A549 (cell line): Measurements from ENCODE around the gene UNC5C.

ENCODE experiments used
- BHLHE40 ChIP-seq: IDR thresholded peaks from 2 replicates; pipeline ENCODE4 v1.6.1; 2012; ENCODE audit warnings: low read depth, low read length, inconsistent platforms
- CBX8 ChIP-seq: fragments of 200-600 bp; sonication (generic); IDR thresholded peaks from 2 replicates; pipeline ENCODE4 v1.6.1; 2016
- CHD4 ChIP-seq: fragments of 200-600 bp; sonication (generic); IDR thresholded peaks from 2 replicates; pipeline ENCODE4 v1.6.1; 2016; ENCODE audit warnings: antibody characterized with exemption, mild to moderate bottlenecking, borderline replicate concordance
- CTCF ChIP-seq: fragments of >200 bp; sonication (Bioruptor Twin); formaldehyde crosslinking; IDR thresholded peaks from 3 replicates; pipeline ENCODE4 v1.5.1; 2016
- EP300 ChIP-seq, 2 experiments: fragments of >200 bp; sonication (Bioruptor Twin); formaldehyde crosslinking; IDR thresholded peaks; 2 replicates in 1 of 2; 3 replicates in 1 of 2; pipeline ENCODE4 v1.6.1; 2016 to 2017
- HDAC2 ChIP-seq: fragments of 200-600 bp; sonication (generic); IDR thresholded peaks from 2 replicates; pipeline ENCODE4 v1.6.1; 2016
- MYC ChIP-seq: IDR thresholded peaks from 2 replicates; pipeline ENCODE4 v1.6.1; 2012; ENCODE audit warnings: mild to moderate bottlenecking, inconsistent platforms, low read length, improper control_type of control experiment, borderline replicate concordance
- POLR2A ChIP-seq: IDR thresholded peaks from 2 replicates; pipeline ENCODE4 v1.6.1; 2012; ENCODE audit warnings: mild to moderate bottlenecking, low read length

- no peak for TF ChIP-seq MYC
- no peak for TF ChIP-seq HDAC2
- TF ChIP-seq EP300 (IDR thresholded peaks at IDR 0.05): no peak
- no peak for TF ChIP-seq BHLHE40
- no peak for TF ChIP-seq CTCF
- no peak for TF ChIP-seq CHD4
- TF ChIP-seq CBX8: no peak
- TF ChIP-seq POLR2A: no peak
Measured at GRCh38 chr4:95214408-95214807, 334.4 kb downstream of the UNC5C start.
